Measurements from ENCODE around the gene SLC16A3.

The SLC16A3 gene

GRCh38 chr17:82281076-82281475, 52.2 kb downstream of the SLC16A3 start:
- DNase-seq (ENCODE audit: low read depth in 1 of 2, low spot score in 1 of 2), result no peak

DNA sequence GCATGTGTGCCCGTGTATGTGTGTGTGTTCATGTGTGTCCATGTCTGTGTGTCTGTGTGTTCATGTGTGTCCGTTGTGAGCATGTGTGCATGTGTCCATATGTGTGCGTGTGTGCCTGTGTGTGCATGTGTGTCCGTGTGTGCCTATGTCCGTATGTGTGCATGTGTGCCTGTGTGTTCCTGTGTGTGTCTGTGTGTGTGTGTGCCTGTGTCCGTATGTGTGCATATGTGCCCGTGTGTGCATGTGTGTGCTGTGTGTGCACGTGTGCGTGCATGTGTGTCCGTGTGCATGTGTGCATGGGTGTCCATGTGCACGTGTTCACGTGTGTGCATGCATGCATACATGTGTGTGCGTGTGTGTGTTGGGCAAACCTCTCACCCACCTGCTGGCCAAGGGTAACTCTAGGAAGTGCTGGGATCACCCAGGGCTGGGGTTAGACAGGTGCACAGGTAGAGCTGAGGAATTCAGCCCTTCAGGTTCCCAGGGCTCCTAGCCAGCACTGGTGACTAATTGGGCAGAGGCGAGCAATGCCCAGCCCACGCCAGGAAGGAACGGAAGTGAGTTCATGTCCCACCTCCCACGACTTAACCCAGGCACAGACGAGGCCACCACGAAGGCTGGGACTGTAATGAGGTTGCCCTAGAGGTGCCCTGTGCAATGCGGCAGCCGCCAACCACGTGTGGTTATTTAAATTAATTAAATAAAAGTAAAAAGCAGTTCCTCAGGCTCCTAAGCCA, 52.8 kb downstream of the SLC16A3 start:
- DNase-seq (ENCODE audit: low read depth in 1 of 2, low spot score in 1 of 2), result no peak

- DNase-seq (ENCODE audit: low read depth in 1 of 2, low spot score in 1 of 2), result no peak
Observed at GRCh38 chr17:82282239-82283207, 53.7 kb downstream of the SLC16A3 start.

DNA sequence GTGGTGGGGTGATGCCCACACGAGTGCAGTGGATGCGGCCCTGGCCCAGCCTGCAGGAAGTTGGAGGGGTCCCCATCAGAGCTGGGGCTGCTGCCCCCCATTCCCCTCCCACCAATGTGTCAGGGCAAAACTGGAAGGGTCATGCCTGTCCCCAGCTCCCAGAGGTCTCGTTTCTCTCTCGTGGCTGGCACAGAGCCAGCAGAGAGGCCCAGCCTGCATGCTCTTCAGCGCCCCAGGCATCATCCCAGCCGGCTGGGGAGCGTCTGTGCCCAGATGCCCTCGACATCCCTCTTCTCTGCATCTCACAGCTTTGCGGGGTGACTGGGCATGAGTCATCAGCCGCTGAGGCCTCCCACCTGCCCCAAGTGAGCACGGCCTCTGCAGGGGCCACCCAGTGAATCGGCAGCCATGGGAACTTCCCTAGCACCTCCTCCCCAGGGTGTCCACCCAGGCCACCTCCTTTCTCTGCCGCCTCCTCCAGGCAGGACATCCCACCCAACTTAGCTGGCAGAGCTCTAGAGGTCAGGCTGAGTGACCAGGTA, 54.4 kb downstream of the SLC16A3 start:
- DNase-seq (ENCODE audit: low read depth in 1 of 2, low spot score in 1 of 2), result no peak

GRCh38 chr17:82285141-82285540, 56.3 kb downstream of the SLC16A3 start:
- DNase-seq (ENCODE audit: low read depth in 1 of 2, low spot score in 1 of 2), result no peak

GRCh38 chr17:82287013-82287867, 58.4 kb downstream of the SLC16A3 start:
- no peak for DNase-seq (ENCODE audit: low read depth in 1 of 2, low spot score in 1 of 2)

DNA sequence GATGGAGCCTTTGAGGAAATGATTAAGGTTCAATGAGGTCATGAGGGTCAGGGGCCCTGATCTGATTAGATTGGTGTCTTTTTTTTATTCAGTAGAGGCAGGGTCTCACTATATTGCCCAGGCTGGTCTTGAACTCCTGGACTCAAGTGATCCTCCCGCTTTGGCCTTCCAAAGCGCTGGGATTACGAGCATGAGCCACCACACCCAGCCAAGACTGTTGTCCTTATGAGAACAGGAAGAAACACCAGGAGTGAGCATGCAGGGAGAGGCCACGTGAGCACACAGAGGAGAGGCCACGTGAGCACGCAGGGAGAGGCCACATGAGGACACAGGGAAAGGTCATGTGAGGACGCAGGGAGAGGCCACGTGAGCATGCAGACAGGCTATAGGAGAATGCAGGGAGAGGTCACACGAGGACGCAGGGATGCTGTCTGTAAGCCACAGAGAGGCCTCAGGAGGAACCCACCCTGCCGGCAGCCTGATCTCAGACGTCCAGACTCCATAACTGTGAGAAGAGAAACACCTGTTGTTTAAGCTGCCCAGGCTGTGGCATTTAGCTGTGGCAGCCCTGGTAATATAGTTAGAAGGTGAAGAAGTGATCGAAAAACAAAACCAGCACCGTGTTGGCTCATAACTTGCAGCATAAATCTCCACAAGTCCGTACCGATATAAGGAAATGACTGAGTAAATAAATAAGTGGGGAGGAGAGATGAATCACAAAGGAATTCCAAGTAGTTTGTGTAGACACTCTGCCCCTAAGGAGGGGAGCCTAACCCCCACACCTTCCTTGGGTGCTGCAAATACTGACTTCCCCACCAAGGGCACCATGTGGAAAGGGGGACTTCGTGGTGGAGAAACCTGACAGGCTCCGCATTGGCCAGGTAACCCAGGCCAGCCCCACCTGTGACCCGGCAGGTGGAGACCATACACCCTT, 59.3 kb downstream of the SLC16A3 start:
- DNase-seq (ENCODE audit: low read depth in 1 of 2, low spot score in 1 of 2), result no peak

Data from activated CD4-positive, alpha-beta T cell treated with anti-CD3 and anti-CD28 coated beads, Interleukin-2, amount 50 U/mL, for 24 hours (primary cell).